ENCODE results near the gene SSC5D.

The SSC5D gene

DNA sequence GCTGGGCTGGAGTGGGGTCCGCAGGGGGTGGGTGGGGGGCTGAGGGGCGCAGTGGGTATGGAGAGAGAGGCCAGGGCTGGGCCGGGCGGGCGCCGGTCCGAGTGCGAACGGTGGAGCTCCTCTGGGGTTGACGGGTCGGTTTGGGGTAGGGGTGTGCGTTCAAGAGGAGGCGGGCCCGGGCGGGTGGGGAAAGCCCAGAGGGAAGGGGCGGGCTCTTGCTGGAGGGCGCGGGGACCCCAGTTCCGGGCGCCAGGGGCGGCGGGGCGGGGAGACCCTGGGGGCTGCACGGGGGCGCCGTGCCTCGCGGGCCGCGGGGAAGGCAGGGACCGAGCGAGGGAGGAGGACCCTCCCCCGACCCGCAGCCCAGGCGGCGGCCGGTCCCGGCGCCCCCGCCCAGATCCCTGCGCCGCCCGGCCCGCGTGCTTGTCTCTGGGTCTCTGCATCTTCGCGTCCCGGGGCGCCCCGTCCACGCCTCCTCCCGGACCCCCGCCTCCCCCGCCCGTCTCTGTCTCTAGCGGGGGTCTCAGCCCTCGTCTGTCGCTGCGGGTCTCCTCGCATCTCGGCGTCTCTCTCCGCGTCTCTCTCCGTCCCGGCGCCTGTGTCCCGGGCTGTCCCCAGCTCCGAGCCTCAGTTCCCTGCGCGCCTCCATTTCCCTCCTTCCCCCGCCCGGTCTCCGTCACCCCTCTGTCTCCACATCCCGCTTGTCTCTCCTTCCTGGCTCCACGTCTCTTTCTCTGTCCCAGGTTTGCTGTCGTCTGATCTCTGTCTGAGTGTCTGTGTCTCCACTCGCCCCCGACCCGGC is 36.9 kb upstream of the SSC5D start:
- no peak for TF ChIP-seq ZNF274 (IDR thresholded peaks at IDR 0.05; ENCODE audit: low read depth, low read length)
- H3K4me3 ChIP-seq (ENCODE audit: low read length), result no peak overlapping the region

DNA sequence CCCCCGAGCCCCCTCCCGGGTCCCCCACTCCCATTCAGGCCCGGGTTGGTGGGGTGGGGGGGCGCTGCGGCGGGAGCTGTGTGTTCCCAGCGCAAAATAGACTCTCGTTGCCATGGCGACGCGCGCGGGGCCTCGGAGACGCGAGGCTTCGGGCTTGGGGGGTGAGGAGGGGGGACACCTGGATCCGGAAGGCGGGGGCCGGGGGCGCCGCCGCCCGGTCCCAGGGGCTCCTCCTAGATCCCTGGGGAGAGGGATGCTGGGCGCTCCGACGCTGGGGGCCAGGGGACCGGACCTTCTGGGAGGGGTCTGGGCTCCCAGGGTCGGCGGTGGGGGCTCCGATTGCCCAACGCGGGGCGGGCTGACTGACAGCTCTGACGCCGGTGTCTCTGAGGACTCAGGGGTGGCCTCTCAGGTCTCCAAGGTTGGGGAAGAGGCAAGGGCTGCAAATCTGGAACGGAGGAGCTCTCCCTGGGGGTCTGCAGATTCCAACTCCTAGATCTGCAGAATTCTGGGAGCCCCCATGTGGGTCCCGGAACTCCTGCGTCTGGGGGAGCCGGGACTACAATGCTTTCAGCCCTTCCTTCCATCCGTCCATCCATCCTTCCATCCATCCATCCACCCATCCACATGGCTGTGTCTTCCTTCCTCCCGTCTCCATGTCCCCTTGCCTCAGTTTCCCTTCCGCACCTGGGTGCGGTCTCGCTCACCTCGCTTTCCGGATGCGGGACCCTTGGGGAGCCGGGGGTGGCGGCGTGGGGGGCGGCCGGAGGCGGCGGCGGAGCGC is 36.1 kb upstream of the SSC5D start:
- no peak for TF ChIP-seq ZNF274 (IDR thresholded peaks at IDR 0.05; ENCODE audit: low read depth, low read length)
- no peak overlapping the region for H3K4me3 ChIP-seq (ENCODE audit: low read length)

DNA sequence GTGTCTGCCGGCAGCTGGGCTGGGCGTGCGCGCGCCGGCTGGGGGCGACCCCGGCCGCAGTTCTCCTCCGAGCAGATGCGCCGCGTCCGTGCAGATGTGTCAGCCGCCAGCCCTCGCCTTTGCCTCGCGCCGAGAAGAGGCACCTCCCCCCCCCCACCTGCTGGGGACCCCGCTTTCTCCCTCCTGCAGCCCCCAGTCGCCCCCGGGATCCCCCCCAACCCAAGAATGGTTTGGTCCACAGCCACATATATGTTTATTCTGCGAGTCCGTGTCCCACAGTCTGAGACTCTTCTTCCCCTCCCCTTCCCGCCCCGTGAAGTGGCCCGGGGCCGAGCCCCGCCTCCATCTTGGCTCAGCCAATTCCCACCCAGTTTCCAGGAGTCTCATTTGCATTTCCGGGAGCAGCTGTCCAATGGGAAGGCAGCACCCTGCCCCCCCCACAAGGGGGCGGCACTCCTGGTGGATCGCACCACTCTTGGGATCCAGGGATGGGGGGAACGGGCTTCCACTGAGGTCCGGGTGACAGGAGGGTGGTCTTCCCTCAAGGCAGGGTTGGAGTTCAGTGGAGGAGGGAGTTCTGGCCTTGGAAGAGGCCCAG is 35.4 kb upstream of the SSC5D start:
- no peak overlapping the region for H3K4me3 ChIP-seq (ENCODE audit: low read length)
- TF ChIP-seq ZNF274 (IDR thresholded peaks at IDR 0.05; ENCODE audit: low read depth, low read length), result no peak

DNA sequence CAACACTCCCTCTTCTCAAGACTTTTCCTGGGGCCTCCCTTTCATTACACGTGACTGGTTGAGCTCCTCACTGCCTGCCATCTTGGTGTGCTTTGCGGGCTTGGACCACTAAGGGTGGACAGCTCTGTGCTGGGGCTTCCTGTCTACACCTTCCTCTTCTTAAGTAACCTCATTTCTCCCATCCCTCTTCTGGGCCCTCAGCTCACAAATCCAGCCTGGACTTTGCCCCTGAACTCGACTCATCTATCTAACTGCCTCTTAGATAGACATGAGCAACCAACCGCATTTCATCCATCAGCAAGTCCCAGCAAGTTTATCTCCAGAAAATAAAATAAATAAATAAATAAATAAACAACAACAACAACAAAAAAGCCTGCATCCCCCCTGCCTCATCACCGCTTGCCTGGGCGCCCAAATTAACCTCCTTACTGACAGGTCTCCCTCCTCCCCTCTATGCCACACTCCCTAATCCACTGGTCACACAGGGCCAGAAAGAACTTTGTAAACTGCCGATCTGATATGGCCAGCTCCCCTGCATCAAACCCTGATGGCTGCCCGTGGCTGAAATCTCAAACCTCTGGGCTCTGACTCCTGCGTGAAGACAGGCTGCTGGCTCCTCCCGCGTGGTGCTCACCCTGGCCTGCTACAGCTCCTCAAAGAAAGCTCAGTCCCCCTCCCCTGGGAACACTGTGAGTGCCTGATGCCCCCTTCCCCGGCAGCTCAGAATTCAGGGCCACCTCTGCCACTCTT is 34.5 kb upstream of the SSC5D start:
- TF ChIP-seq ZNF274 (IDR thresholded peaks at IDR 0.05; ENCODE audit: low read depth, low read length), result no peak
- no peak overlapping the region for H3K4me3 ChIP-seq (ENCODE audit: low read length)

- no peak overlapping the region for H3K4me3 ChIP-seq (ENCODE audit: low read length)
- TF ChIP-seq ZNF274 (IDR thresholded peaks at IDR 0.05; ENCODE audit: low read depth, low read length), result no peak
Observed at GRCh38 chr19:55454787-55455243, 33.4 kb upstream of the SSC5D start.

DNA sequence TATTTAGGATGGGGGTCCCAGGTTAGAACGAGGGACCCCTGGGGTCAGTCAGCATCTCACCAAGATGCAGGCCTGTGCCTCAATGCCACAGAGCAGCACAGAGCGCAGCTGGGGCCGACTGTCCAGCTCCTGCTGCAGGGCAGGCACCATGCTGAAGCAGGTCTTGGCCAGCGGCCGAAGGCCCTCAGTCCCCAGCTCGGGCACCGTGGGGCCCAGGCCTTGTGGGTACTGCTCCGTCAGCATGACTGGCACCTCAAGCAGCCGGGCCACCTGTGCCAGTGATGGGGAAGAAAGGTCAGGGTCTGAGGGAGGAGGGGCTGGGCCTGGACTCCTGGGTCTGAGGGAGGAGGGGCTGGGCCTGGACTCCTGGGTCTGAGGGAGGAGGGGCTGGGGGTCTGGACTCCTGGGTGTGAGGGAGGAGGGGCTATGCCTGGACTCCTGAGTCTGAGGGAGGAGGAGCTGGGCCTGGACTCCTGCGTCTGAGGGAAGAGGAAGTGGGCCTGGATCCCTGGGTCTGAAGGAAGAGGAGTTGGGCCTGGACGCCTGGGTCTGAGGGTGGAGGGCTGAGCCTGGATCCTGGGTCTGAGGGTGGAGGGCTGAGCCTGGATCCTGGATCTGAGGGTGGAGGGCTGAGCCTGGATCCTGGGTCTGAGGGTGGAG is 32.5 kb upstream of the SSC5D start:
- TF ChIP-seq ZNF274 (IDR thresholded peaks at IDR 0.05; ENCODE audit: low read depth, low read length), result no peak
- no peak overlapping the region for H3K4me3 ChIP-seq (ENCODE audit: low read length)

DNA sequence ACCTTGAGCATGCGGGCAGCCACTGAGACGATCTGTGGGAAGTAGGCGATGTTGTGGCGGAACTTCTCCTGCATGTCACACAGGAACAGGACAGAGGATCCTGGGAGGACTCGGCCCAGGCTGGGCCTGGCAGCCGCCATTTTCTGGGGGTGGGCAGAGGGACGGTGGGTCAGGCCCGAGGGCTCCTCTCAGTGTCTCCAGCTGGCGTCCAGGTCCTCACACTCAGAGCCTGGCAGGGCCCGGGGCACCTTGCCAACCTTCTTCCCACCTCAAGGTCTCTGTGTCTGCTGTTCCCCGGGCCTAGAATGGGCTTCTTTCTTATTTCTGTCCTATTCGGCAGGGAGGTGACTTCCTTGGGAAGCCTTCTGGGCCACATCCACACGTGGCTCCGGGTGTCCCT is 31.9 kb upstream of the SSC5D start:
- H3K4me3 ChIP-seq (ENCODE audit: low read length), result no peak overlapping the region
- TF ChIP-seq ZNF274 (IDR thresholded peaks at IDR 0.05; ENCODE audit: low read depth, low read length), result no peak

GRCh38 chr19:55457683-55458457 is 30.4 kb upstream of the SSC5D start:
- no peak for TF ChIP-seq ZNF274 (IDR thresholded peaks at IDR 0.05; ENCODE audit: low read depth, low read length)
- no peak overlapping the region for H3K4me3 ChIP-seq (ENCODE audit: low read length)

- TF ChIP-seq ZNF274 (IDR thresholded peaks at IDR 0.05; ENCODE audit: low read depth, low read length), result no peak
- no peak overlapping the region for H3K4me3 ChIP-seq (ENCODE audit: low read length)
Observed at GRCh38 chr19:55459551-55459949, 28.7 kb upstream of the SSC5D start.

DNA sequence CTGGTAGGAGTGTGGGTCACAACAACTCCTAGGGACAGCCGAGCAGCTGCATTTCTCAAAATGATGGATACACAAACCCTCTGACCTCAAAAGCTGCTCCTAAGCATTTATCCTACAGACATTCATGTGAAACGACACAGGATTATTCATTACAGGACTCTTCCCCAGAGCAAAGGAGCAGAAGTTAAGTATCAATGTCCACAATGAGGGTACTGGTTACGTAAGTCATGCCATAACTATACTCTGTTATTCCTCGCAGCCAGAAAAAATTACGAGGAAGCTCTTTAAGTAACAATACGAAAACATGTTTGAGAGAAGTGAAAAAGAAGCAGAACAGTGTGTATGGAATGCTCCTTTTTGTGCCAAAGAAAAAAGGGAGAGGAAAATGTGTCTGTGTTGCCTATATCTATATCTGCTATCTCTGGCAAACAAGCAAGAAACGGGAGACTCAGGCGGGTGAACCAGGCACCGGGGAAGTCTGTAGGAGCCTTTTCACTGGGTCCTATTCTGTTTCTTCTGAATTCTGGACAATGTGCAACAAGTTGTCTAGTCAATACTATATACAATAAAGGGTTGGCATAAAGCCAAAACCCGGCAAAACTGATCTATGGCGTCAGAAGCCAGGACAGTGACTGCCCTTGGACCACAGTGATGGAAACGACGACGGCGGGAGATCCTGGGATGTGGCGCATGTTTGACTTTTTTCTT is 28.1 kb upstream of the SSC5D start:
- H3K4me3 ChIP-seq (ENCODE audit: low read length), result no peak overlapping the region; the same call in 1 of the 2 replicates
- no peak for TF ChIP-seq ZNF274 (IDR thresholded peaks at IDR 0.05; ENCODE audit: low read depth, low read length)

GRCh38 chr19:55460670-55461258 is 27.5 kb upstream of the SSC5D start:
- no peak for TF ChIP-seq ZNF274 (IDR thresholded peaks at IDR 0.05; ENCODE audit: low read depth, low read length)
- peak overlapping the region; percentile 79 for H3K4me3 ChIP-seq (ENCODE audit: low read length)
